Tibial nerve (tissue), 4 donors: ENCODE results near the gene EFHD2. TPM values are rescaled to one million over a fixed set of nuclear protein-coding genes. Genes with fewer than 3 reads are reported as not detected.

Experiments used
- DNase-seq, 2 donors: peaks; one replicate each; pipeline ENCODE4 v3.0.0-alpha.2; 2019; ENCODE audit warnings: low spot score in 2 of 2
- H3K27ac ChIP-seq, 4 donors: fragments of 200-600 bp; sonication (generic) in 3 of 4; one replicate each; pipeline ENCODE4 v1.5.1; 2017 to 2019; ENCODE audit warnings: mild to moderate bottlenecking in 1 of 4
- H3K27me3 ChIP-seq, 2 donors: fragments of 200-600 bp; sonication (generic) in 1 of 2; one replicate each; pipeline versions ENCODE4 v1.5.1 to v1.6.0; 2017 to 2019
- H3K36me3 ChIP-seq, 3 donors: fragments of 200-600 bp; sonication (generic); one replicate each; pipeline ENCODE4 v1.5.1; 2018 to 2019
- H3K4me1 ChIP-seq, 4 donors: fragments of 200-600 bp; sonication (generic) in 3 of 4; one replicate each; pipeline ENCODE4 v1.5.1; 2017 to 2019
- H3K4me3 ChIP-seq, 4 donors: fragments of 200-600 bp; sonication (generic) in 3 of 4; one replicate each; pipeline ENCODE4 v1.5.1; 2017 to 2019; ENCODE audit warnings: mild to moderate bottlenecking in 1 of 4, moderate library complexity in 1 of 4
- H3K9me3 ChIP-seq, 4 donors: fragments of 200-600 bp; sonication (generic) in 3 of 4; one replicate each; pipeline ENCODE4 v1.5.1; 2017 to 2019
- EP300 ChIP-seq, 2 donors: sonication (generic); formaldehyde crosslinking; IDR thresholded peaks; one replicate each; pipeline ENCODE4 v1.6.1; 2017; ENCODE audit warnings: antibody characterized with exemption in 2 of 2, mild to moderate bottlenecking in 1 of 2
- POLR2A ChIP-seq, 2 donors: fragments of 450-650 bp; IDR thresholded peaks; one replicate each; pipeline ENCODE4 v1.6.1; 2017; ENCODE audit warnings: antibody characterized with exemption in 2 of 2, mild to moderate bottlenecking in 2 of 2, moderate library complexity in 2 of 2
- WGBS, 2 donors: methylation state at CpG; one replicate each; pipeline ENCODE4 v1.1.5; 2018; 5-methylcytosine and 5-hydroxymethylcytosine counted together
- total RNA-seq, 4 donors: library from RNA; depleted of rRNA; stranded (reverse); fragments of >200 nt; gene quantifications; one replicate each; pipeline ENCODE4 v1.1.0, GENCODE V29; 2016
- TF ChIP-seq, protein P1 (sequence below), 5 experiments: fragments of 200-600 bp in 3 of 5; fragments of 450-650 bp in 2 of 5; sonication (generic) in 3 of 5; IDR thresholded peaks; one replicate each; pipeline ENCODE4 v1.5.1; 2016 to 2019; ENCODE audit warnings: antibody characterized with exemption in 5 of 5, mild to moderate bottlenecking in 3 of 5, moderate library complexity in 2 of 5

Gene EFHD2
- total RNA-seq, 4 donors from 2014 or later, result 17.0 to 61.5 (median 29.6) TPM

DNA sequence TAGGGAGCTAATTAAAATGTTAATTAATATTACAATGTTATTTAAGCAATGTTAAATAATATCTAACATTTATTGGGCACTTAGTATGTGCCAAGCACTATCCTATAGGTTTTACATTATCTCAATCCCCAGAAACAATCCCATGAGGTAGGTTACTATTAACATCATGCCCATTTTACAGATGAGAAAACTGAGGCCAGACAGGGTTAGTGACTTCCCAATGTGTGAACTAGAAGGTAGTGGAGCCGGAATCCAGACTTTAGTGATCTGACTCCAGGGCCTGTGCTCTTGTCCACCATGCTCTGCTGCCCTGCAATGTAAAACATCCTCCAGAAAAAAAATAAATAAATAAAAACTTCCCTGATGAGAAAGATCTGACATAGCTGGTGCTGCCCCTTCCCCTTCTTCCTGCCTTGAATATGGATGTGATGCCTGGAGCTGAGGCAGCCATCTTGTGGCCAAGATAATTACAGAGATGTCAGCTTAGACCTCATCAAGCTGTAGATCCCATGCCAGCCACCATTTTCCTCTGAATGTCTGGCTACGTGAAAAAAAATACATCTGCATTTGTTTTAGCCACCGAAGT lies 39.3 kb downstream of the EFHD2 start:
- 82 to 88% methylated on average over 3 of the region's 3 CpGs for WGBS, 2 donors
- TF ChIP-seq POLR2A (IDR thresholded peaks at IDR 0.05) (no peak), EP300 (IDR thresholded peaks at IDR 0.05) (no peak)
- TF ChIP-seq, protein P1, sequence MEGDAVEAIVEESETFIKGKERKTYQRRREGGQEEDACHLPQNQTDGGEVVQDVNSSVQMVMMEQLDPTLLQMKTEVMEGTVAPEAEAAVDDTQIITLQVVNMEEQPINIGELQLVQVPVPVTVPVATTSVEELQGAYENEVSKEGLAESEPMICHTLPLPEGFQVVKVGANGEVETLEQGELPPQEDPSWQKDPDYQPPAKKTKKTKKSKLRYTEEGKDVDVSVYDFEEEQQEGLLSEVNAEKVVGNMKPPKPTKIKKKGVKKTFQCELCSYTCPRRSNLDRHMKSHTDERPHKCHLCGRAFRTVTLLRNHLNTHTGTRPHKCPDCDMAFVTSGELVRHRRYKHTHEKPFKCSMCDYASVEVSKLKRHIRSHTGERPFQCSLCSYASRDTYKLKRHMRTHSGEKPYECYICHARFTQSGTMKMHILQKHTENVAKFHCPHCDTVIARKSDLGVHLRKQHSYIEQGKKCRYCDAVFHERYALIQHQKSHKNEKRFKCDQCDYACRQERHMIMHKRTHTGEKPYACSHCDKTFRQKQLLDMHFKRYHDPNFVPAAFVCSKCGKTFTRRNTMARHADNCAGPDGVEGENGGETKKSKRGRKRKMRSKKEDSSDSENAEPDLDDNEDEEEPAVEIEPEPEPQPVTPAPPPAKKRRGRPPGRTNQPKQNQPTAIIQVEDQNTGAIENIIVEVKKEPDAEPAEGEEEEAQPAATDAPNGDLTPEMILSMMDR (IDR thresholded peaks at IDR 0.05), result no peak
- H3K4me1 ChIP-seq, result no peaks in the 10 kb centered on the region
- H3K27me3 ChIP-seq, result peaks cover 0 to 18% of the 10 kb centered on the region in 2 donors
- H3K36me3 ChIP-seq, result no peaks in the 10 kb centered on the region
- peaks cover 0 to 4% (median 0%) of the 10 kb centered on the region in 4 donors for H3K9me3 ChIP-seq
- H3K27ac ChIP-seq, result no peak overlapping the region
- no peak for DNase-seq
- H3K4me3 ChIP-seq, result no peak overlapping the region

DNA sequence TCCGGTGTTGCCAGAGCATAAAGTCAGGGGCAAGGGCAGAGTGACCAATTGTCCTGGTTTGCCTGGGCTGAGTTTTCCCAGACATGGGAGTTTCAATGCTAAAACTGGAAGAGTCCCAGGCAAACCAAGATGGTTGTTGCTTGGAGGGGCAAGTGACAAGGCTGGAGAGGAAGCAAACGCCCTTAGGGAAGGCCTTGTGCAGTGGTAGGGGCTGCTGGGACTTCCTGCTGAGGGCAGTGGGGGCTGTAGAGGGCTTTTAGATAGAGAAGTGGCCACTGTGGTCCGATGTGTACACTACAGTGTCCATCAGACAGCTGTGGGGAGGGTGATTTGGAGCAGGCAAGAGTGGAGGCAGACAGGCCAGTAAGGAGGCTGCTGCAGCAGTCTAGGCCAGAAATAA lies 39.9 kb downstream of the EFHD2 start:
- Histone ChIP-seq H3K27ac (no peak overlapping the region), H3K27me3 (peaks cover 0 to 18% of the 10 kb centered on the region in 2 donors), H3K4me1 (no peaks in the 10 kb centered on the region), H3K9me3 (peaks cover 0 to 4% (median 0%) of the 10 kb centered on the region in 4 donors), H3K36me3 (no peaks in the 10 kb centered on the region), H3K4me3 (no peak overlapping the region)
- TF ChIP-seq EP300 (IDR thresholded peaks at IDR 0.05), result no peak
- TF ChIP-seq, protein P1 (IDR thresholded peaks at IDR 0.05), result no peak
- no peak for TF ChIP-seq POLR2A (IDR thresholded peaks at IDR 0.05)
- no peak for DNase-seq
- WGBS, 2 donors, result 60% methylated on average over 3 of the region's 3 CpGs

DNA sequence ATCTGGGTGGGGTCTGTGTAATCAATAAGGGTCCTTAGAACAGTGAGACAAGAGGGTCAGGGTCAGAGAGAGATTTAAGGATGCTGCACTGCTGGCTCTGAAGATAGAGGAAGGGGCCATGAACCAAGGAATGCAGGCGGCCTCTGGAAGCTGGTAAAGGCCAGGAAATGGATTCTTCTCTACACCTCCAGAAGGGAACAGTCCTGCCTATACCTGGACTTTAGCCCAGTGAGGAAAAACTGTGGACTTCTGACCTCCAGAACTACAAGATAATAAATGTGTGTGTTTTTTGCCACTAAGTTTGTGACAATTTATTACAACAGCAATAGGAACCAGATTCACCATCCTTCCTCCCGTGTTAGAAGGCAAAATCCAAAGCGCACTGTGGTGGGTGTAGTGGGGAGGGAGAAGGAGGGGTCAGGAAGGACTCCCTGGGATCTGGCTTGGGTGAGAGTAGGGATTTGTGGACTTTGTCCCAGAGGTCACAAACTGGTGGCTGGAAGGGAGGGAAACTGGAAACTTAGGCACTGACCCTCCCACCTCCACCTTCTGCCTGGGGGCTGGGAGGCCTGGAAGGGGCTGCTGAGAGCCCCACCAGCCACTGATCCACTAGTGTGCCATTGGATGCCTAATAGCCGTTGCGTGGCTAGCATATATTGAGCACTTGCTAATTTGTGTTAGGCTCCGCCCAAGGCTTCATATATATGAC lies 41.5 kb downstream of the EFHD2 start:
- TF ChIP-seq POLR2A (IDR thresholded peaks at IDR 0.05), result no peak
- TF ChIP-seq, protein P1 (IDR thresholded peaks at IDR 0.05), result no peak
- TF ChIP-seq EP300 (IDR thresholded peaks at IDR 0.05), result no peak
- Histone ChIP-seq H3K9me3 (peaks cover 0 to 4% (median 0%) of the 10 kb centered on the region in 4 donors), H3K27me3 (peaks cover 0 to 16% of the 10 kb centered on the region in 2 donors), H3K27ac (no peak overlapping the region), H3K36me3 (no peaks in the 10 kb centered on the region), H3K4me3 (no peak overlapping the region), H3K4me1 (no peaks in the 10 kb centered on the region)
- 88% methylated on average over 6 of the region's 6 CpGs for WGBS, 2 donors
- DNase-seq, result no peak

DNA sequence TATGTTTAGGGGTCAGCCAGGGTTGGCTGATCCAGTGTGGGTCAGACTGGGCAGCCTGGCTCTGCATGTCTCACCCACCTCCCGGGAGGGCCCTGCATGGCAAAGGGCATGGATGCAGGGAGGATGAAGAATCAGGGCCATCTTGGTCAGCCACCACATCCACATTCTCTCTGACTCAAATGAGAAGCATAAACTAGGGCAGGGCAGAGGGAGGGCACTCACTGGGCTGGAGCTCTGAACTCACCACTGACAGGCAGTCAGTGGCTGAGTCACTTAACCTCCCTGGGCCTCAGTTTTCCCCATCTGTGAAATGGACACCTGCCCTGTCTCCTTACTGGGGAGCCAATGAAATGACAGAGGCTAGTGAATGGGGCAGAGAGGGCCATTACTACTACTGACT lies 42.5 kb downstream of the EFHD2 start:
- Histone ChIP-seq H3K27ac (no peak overlapping the region), H3K4me3 (no peak overlapping the region), H3K9me3 (peaks cover 0 to 4% (median 0%) of the 10 kb centered on the region in 4 donors), H3K27me3 (peaks cover 0 to 5% of the 10 kb centered on the region in 2 donors), H3K36me3 (no peaks in the 10 kb centered on the region), H3K4me1 (no peaks in the 10 kb centered on the region)
- TF ChIP-seq POLR2A (IDR thresholded peaks at IDR 0.05), result no peak
- no peak for TF ChIP-seq EP300 (IDR thresholded peaks at IDR 0.05)
- TF ChIP-seq, protein P1 (IDR thresholded peaks at IDR 0.05), result no peak
- DNase-seq, result no peak
- WGBS, 2 donors, result 67% methylated on average over 1 of the region's 1 CpG; no CpG with 5 or more reads in 1 of the 2 donors

DNA sequence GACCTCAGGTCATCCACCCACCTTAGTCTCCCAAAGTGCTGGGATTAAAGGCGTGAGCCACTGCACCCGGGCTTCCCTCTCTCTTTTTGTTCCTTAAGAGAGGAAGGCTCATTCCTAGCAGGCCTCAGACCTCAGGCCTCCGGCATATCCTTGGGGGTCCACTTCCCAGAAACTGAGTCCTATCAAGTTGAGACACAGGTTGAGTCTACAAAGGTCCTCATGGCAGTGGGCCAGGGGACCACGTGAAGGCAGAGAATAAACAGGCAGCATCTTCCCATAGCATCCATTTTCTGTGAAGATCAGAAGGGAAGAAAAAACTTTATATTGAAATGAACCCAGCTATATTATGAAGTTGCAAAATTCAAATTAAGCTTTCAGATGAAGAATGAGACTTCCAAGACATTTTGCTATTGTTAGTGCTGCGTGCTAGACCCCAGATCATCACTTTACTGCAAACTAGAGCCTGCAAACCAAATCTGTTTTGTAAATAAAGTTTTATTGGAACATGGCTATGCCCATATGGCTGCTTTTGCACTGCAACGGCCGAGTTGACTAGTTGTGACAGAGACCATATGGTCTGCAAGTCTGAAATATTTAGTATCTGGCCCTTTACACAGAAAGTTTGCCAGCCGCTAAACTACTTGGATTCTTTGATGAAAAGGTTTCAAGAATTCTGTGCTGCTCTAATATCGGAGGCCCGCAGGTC lies 43.3 kb downstream of the EFHD2 start:
- DNase-seq, result no peak
- Histone ChIP-seq H3K27ac (no peak overlapping the region), H3K4me3 (no peak overlapping the region), H3K36me3 (no peaks in the 10 kb centered on the region), H3K4me1 (no peaks in the 10 kb centered on the region), H3K27me3 (no peaks in the 10 kb centered on the region), H3K9me3 (peaks cover 0 to 4% (median 0%) of the 10 kb centered on the region in 4 donors)
- TF ChIP-seq, protein P1 (IDR thresholded peaks at IDR 0.05), result no peak
- TF ChIP-seq EP300 (IDR thresholded peaks at IDR 0.05) (no peak), POLR2A (IDR thresholded peaks at IDR 0.05) (no peak)
- WGBS, 2 donors, result 81 to 85% methylated on average over 10 of the region's 10 CpGs
